GM12892 (cell line): Measurements from ENCODE around the gene PRKN.

ENCODE experiments used
- POLR2A ChIP-seq: IDR thresholded peaks from 2 replicates; pipeline ENCODE4 v1.6.1; 2011; ENCODE audit warnings: low read depth, low read length, control low read depth
- POLR2AphosphoS5 ChIP-seq: IDR thresholded peaks from 2 replicates; pipeline ENCODE4 v1.6.1; 2011; ENCODE audit warnings: low read depth, low read length, control low read depth
- TAF1 ChIP-seq: IDR thresholded peaks from 2 replicates; pipeline ENCODE4 v1.6.1; 2011; ENCODE audit warnings: low read depth, mild to moderate bottlenecking, control low read depth, low read length, borderline replicate concordance

GRCh38 chr6:162622572-162622971, 105.0 kb downstream of the PRKN start:
- no peak for TF ChIP-seq POLR2A
- TF ChIP-seq POLR2AphosphoS5 = no peak
- no peak for TF ChIP-seq TAF1
